Measurements from ENCODE around the gene CHRNA4.
A peak's percentile ranks its signal among the peaks of the same experiment; 100 is the strongest.

Gene CHRNA4

DNA sequence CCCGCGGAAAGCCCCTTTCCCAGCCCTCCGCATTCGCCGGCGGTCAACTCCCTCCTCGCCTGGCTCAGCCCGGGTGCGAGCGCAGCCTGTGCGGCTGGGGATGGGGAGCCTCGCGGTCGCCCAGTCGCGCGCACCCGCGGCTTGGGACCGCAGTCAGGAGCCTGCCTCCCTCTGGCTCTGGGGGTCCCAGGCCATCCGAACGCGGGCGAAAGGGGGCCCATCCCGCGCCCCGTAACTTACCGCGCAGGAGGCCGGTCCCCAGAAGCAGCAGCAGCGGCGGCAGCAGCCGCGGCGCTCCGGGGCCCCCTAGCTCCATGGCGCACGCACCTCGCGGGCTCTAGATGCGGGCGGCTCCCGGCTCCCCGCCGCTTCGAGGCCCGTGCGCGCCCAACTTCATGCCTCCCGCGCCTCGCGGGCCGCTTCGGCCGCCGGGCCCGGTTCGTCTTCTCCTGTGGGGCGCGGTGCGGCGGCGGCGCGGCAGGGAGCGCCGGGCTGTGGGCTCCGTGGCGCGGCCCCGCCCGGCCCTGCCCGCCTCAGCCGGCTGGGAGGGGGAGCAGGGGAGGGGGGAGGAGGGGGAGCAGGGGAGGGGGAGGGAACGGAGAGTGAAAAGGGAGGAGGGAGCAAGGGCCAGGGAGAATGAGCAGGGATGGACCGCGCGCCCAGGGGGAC lies at the start of gene CHRNA4:
CHRNA4 (minus strand) TSS at position 500 of the 669 bp plus-strand sequence; CDS start at position 316, 184 bp downstream.
- TF ChIP-seq JUND (IDR thresholded peaks at IDR 0.05; ENCODE audit: low read depth), result no peak
- DNase-seq (ENCODE audit: low read depth in 1 of 2, low spot score in 1 of 2), result no peak
- in situ Hi-C loops (cut with HindIII; ENCODE audit: low pct_unique_long_range_greater_than_20kb, low sequenced_read_pairs), result no loop called here

- DNase-seq (ENCODE audit: low read depth in 1 of 2, low spot score in 1 of 2), result no peak
- no peak for TF ChIP-seq JUND (IDR thresholded peaks at IDR 0.05; ENCODE audit: low read depth)
- in situ Hi-C loops (cut with HindIII; ENCODE audit: low pct_unique_long_range_greater_than_20kb, low sequenced_read_pairs), result no loop called here
These were observed 48.8 kb upstream of the CHRNA4 start for GRCh38 chr20:63409834-63410435.

- TF ChIP-seq JUND (IDR thresholded peaks at IDR 0.05; ENCODE audit: low read depth), result no peak
- peak in 1 of 2 experiments; percentile 66 for DNase-seq (ENCODE audit: low read depth in 1 of 2, low spot score in 1 of 2)
- in situ Hi-C loops (cut with HindIII; ENCODE audit: low pct_unique_long_range_greater_than_20kb, low sequenced_read_pairs), result no loop called here
These were observed 48.1 kb upstream of the CHRNA4 start for GRCh38 chr20:63409066-63409833.

- in situ Hi-C loops (cut with HindIII; ENCODE audit: low pct_unique_long_range_greater_than_20kb, low sequenced_read_pairs), result no loop called here
- TF ChIP-seq JUND (IDR thresholded peaks at IDR 0.05; ENCODE audit: low read depth), result no peak
- DNase-seq (ENCODE audit: low read depth in 1 of 2, low spot score in 1 of 2), result no peak
These were observed 47.5 kb upstream of the CHRNA4 start for GRCh38 chr20:63408684-63409046.

- no peak for DNase-seq (ENCODE audit: low read depth in 1 of 2, low spot score in 1 of 2)
- in situ Hi-C loops (cut with HindIII; ENCODE audit: low pct_unique_long_range_greater_than_20kb, low sequenced_read_pairs), result no loop called here
- no peak for TF ChIP-seq JUND (IDR thresholded peaks at IDR 0.05; ENCODE audit: low read depth)
These were observed 47.0 kb upstream of the CHRNA4 start for GRCh38 chr20:63407928-63408683.

- no peak for DNase-seq (ENCODE audit: low read depth in 1 of 2, low spot score in 1 of 2)
- in situ Hi-C loops (cut with HindIII; ENCODE audit: low pct_unique_long_range_greater_than_20kb, low sequenced_read_pairs), result no loop called here
- no peak for TF ChIP-seq JUND (IDR thresholded peaks at IDR 0.05; ENCODE audit: low read depth)
These were observed 45.6 kb upstream of the CHRNA4 start for GRCh38 chr20:63406617-63407245.

DNA sequence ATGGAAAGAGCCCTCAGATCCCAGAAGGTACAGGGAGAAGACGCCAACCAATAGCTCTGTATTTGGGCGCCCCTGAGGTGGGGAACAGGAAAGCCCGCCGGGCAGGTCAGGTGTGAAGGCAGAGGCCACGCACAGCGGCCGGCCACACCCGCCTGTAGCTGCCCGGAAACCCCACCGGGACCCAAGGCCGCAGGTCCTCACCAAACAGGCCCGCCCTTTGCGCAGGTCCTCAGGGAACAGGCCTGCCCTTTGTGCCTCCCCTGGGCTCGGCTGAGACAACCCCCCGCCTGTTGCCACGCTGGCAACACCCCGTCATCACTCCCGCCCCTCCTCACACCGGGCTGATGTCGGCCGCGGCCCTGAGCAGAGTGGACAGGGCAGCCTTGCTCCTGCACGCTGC lies 44.9 kb upstream of the CHRNA4 start:
- TF ChIP-seq JUND (IDR thresholded peaks at IDR 0.05; ENCODE audit: low read depth), result no peak
- DNase-seq (ENCODE audit: low read depth in 1 of 2, low spot score in 1 of 2), result no peak
- in situ Hi-C loops (cut with HindIII; ENCODE audit: low pct_unique_long_range_greater_than_20kb, low sequenced_read_pairs), result no loop called here

- in situ Hi-C loops (cut with HindIII; ENCODE audit: low pct_unique_long_range_greater_than_20kb, low sequenced_read_pairs), result no loop called here
- TF ChIP-seq JUND (IDR thresholded peaks at IDR 0.05; ENCODE audit: low read depth), result no peak
- no peak for DNase-seq (ENCODE audit: low read depth in 1 of 2, low spot score in 1 of 2)
These were observed 44.1 kb upstream of the CHRNA4 start for GRCh38 chr20:63405102-63405730.

- no peak for DNase-seq (ENCODE audit: low read depth in 1 of 2, low spot score in 1 of 2)
These were observed 43.3 kb upstream of the CHRNA4 start for GRCh38 chr20:63404129-63405085.

DNA sequence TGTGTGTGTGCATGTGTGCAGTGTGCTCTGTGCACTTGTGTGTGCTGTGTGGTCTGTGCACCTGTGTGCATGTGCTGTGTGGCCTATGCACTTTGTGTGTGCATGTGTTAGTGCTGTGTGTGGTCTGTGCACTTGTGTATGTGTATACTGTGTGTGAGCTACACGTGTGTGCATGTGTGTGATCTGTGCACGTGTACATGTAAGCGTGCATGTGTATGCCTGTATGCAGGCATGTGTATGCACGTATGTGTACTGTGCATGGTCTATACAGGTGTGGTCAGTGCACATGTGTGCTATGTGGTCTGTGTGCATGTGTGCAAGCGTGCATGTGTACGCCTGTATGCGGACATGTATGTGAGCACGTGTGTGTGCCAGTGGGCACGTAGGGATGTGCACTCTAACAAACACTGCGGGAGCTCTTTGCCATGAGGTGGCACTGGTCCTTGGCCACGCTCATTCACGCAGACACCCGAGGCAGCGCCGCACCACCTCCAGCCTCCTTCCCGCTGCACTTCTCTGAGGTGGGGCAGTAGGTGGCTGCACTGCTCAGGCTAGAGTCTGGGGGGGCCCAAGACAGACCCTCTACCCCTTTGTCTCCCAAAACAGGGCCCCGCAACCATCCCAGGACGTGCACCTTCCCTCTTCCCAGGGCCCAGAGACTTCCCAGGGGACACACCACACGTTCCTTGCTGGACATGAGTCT lies 42.4 kb upstream of the CHRNA4 start:
- in situ Hi-C loops (cut with HindIII; ENCODE audit: low pct_unique_long_range_greater_than_20kb, low sequenced_read_pairs), result no loop called here
- no peak for TF ChIP-seq JUND (IDR thresholded peaks at IDR 0.05; ENCODE audit: low read depth)
- DNase-seq (ENCODE audit: low read depth in 1 of 2, low spot score in 1 of 2), result no peak

More at GRCh38 chr20:63404129-63405085, 43.3 kb upstream of the CHRNA4 start:
- no peak for TF ChIP-seq JUND (IDR thresholded peaks at IDR 0.05; ENCODE audit: low read depth)
- in situ Hi-C loops (cut with HindIII; ENCODE audit: low pct_unique_long_range_greater_than_20kb, low sequenced_read_pairs), result no loop called here
